Naive thymus-derived CD4-positive, alpha-beta T cell (primary cell): Measurements from ENCODE around the gene KRTAP10-4. TPM values are rescaled to one million over a fixed set of nuclear protein-coding genes. Genes with fewer than 3 reads are reported as not detected.
"Not testable (repeated sequence)": the region's sequence is repeated elsewhere in the genome, so short reads cannot be mapped to it uniquely, and the experiment has no call there.

Experiments used
- ATAC-seq: fragments of 150-1000 bp; cut with Tn5 transposase; 2 replicates; pipeline ENCODE4 v1.10.0; 2021; ENCODE audit warnings: mild to moderate bottlenecking, moderate library complexity
- CTCF ChIA-PET: fragments of 350-600 bp; sonication (Branson Sonifier 250); formaldehyde crosslinking; loops from one replicate; lab custom pipeline; 2021; ENCODE audit warnings: antibody characterized with exemption; lab: Charles Lee
- POLR2A ChIA-PET: fragments of 350-600 bp; sonication (Branson Sonifier 250); formaldehyde crosslinking; loops from one replicate; lab custom pipeline; 2021; ENCODE audit warnings: antibody characterized with exemption, inconsistent platforms; lab: Charles Lee
- DNase-seq, 9 donors: peaks; one replicate each; pipeline versions ENCODE4 v3.0.0 to v3.0.0-alpha.2; 2020 to 2022; ENCODE audit warnings: mixed read lengths in 1 of 9
- H3K27ac ChIP-seq: one replicate; pipeline ENCODE4 v1.7.0; 2013; ENCODE audit warnings: mild to moderate bottlenecking, low read depth, low read length, moderate library complexity
- H3K27me3 ChIP-seq, 2 donors: one replicate each; pipeline ENCODE4 v1.7.0; 2013; ENCODE audit warnings: low read length in 2 of 2, mild to moderate bottlenecking in 2 of 2, moderate library complexity in 2 of 2; ENCODE audit not compliant: control insufficient read depth in 2 of 2, insufficient read depth in 2 of 2
- H3K36me3 ChIP-seq, 3 experiments: 1 replicate in 2 of 3; 2 replicates in 1 of 3; pipeline ENCODE4 v1.7.0; 2013; ENCODE audit warnings: low read length in 3 of 3, mild to moderate bottlenecking in 3 of 3, moderate library complexity in 1 of 3; ENCODE audit not compliant: insufficient read depth in 3 of 3, control insufficient read depth in 2 of 3
- H3K4me1 ChIP-seq, 2 donors: one replicate each; pipeline ENCODE4 v1.7.0; 2013; ENCODE audit warnings: low read length in 2 of 2, mild to moderate bottlenecking in 2 of 2, moderate library complexity in 1 of 2; ENCODE audit not compliant: control insufficient read depth in 2 of 2, insufficient read depth in 2 of 2
- H3K4me3 ChIP-seq: 2 replicates; pipeline ENCODE4 v1.7.0; 2013; ENCODE audit warnings: mild to moderate bottlenecking, low read length
- H3K9me3 ChIP-seq, 3 experiments: 1 replicate in 2 of 3; 2 replicates in 1 of 3; pipeline ENCODE4 v1.7.0; 2013; ENCODE audit warnings: low read length in 3 of 3; ENCODE audit not compliant: control insufficient read depth in 2 of 3
- H3K27ac Mint-ChIP-seq, 9 donors: one replicate each; pipeline ENCODE4 v1.8.0; 2020 to 2022; ENCODE audit warnings: mixed read lengths in 9 of 9, mild to moderate bottlenecking in 8 of 9, moderate library complexity in 5 of 9, inconsistent platforms in 2 of 9
- H3K27me3 Mint-ChIP-seq, 5 donors: one replicate each; pipeline ENCODE4 v1.8.0; 2021 to 2022; ENCODE audit warnings: mixed read lengths in 5 of 5, mild to moderate bottlenecking in 1 of 5
- H3K36me3 Mint-ChIP-seq, 5 donors: one replicate each; pipeline ENCODE4 v1.8.0; 2020 to 2022; ENCODE audit warnings: mixed read lengths in 5 of 5, mild to moderate bottlenecking in 3 of 5, inconsistent platforms in 1 of 5
- H3K4me1 Mint-ChIP-seq, 7 donors: one replicate each; pipeline ENCODE4 v1.8.0; 2020 to 2022; ENCODE audit warnings: mixed read lengths in 7 of 7, mild to moderate bottlenecking in 3 of 7, inconsistent platforms in 1 of 7
- H3K4me3 Mint-ChIP-seq, 10 donors: one replicate each; pipeline ENCODE4 v1.8.0; 2020 to 2022; ENCODE audit warnings: mild to moderate bottlenecking in 10 of 10, mixed read lengths in 10 of 10, moderate library complexity in 6 of 10, inconsistent platforms in 2 of 10
- H3K9me3 Mint-ChIP-seq, 11 donors: one replicate each; pipeline ENCODE4 v1.8.0; 2020 to 2022; ENCODE audit warnings: mixed read lengths in 11 of 11, mild to moderate bottlenecking in 4 of 11, inconsistent platforms in 1 of 11, moderate library complexity in 1 of 11
- intact Hi-C, 2 donors: fragments of 100-400 bp; cut with micrococcal nuclease; formaldehyde crosslinking; loops; one replicate each; pipeline ENCODE4 v1.15.1; 2023
- polyA plus RNA-seq, 2 donors: library from polyadenylated mRNA; unstranded; fragments of 300-500 nt; fragmentation: Illumina TruSeq; gene quantifications; one replicate each; pipeline ENCODE4 v1.2.3, GENCODE V29; 2021
- total RNA-seq, 6 experiments: library from RNA in 5 of 6; stranded (reverse) in 5 of 6; gene quantifications; 1 replicate in 5 of 6; 2 replicates in 1 of 6; pipeline ENCODE4 v1.2.3 and lab custom pipeline; 2021 to 2026

The KRTAP10-4 gene
- total and polyA plus RNA-seq, 7 experiments from 2014 or later = not detected

GRCh38 chr21:44609193-44609592 lies 35.7 kb downstream of the KRTAP10-4 start:
- Histone ChIP-seq H3K4me3 (no peak overlapping the region), H3K36me3 (no peaks in the 10 kb centered on the region), H3K9me3 (peaks cover 0 to 19% (median 0%) of the 10 kb centered on the region in 3 experiments), H3K27me3 (no peaks in the 10 kb centered on the region), H3K27ac (no peak overlapping the region), H3K4me1 (no peaks in the 10 kb centered on the region)
- Mint-ChIP-seq H3K4me3 (no peak overlapping the region), H3K27me3 (peaks cover 0 to 30% (median 6%) of the 10 kb centered on the region in 5 donors), H3K9me3 (peaks cover 8 to 48% (median 20%) of the 10 kb centered on the region in 11 donors), H3K4me1 (peaks cover 0 to 11% (median 4%) of the 10 kb centered on the region in 7 donors), H3K27ac (no peak overlapping the region), H3K36me3 (peaks cover 8 to 14% (median 9%) of the 10 kb centered on the region in 5 donors)
- ATAC-seq = no peak
- no peak for DNase-seq
- ChIA-PET CTCF (no interaction called here), POLR2A (no interaction called here)
- intact Hi-C loops = no loop called here

GRCh38 chr21:44610157-44610843 lies 36.8 kb downstream of the KRTAP10-4 start:
- H3K27me3 Mint-ChIP-seq = peaks cover 0 to 20% (median 6%) of the 10 kb centered on the region in 5 donors
- H3K4me3 Mint-ChIP-seq, H3K4me1 ChIP-seq, intact Hi-C loops, ATAC-seq, H3K4me3 ChIP-seq, H3K36me3 ChIP-seq, H3K27me3 ChIP-seq, DNase-seq, POLR2A ChIA-PET, H3K27ac Mint-ChIP-seq, H3K27ac ChIP-seq: not testable (repeated sequence)
- peaks cover 8 to 39% (median 20%) of the 10 kb centered on the region in 11 donors for H3K9me3 Mint-ChIP-seq
- H3K4me1 Mint-ChIP-seq = peaks cover 0 to 17% (median 9%) of the 10 kb centered on the region in 7 donors
- peaks cover 0 to 19% (median 0%) of the 10 kb centered on the region in 3 experiments for H3K9me3 ChIP-seq
- CTCF ChIA-PET = interaction anchor here (0.9 kb wide), 1 partner anchor 45 kb away, joined by 3 read pairs; the partner anchor contains the start of gene KRTAP12-4
- H3K36me3 Mint-ChIP-seq = peaks cover 8 to 14% (median 9%) of the 10 kb centered on the region in 5 donors

- no peak for DNase-seq
- ChIA-PET POLR2A (no interaction called here), CTCF (no interaction called here)
- peaks cover 5 to 28% (median 18%) of the 10 kb centered on the region in 7 donors for H3K4me1 Mint-ChIP-seq
- Histone ChIP-seq H3K4me3 (no peak overlapping the region), H3K4me1 (peaks cover 3 to 10% of the 10 kb centered on the region in 2 donors), H3K36me3 (no peaks in the 10 kb centered on the region), H3K9me3 (peaks cover 0 to 19% (median 0%) of the 10 kb centered on the region in 3 experiments), H3K27me3 (no peaks in the 10 kb centered on the region), H3K27ac (no peak overlapping the region)
- ATAC-seq = no peak
- H3K4me3 Mint-ChIP-seq = no peak overlapping the region
- intact Hi-C loops = no loop called here
- peaks cover 8 to 34% (median 18%) of the 10 kb centered on the region in 11 donors for H3K9me3 Mint-ChIP-seq
- peaks cover 0 to 11% (median 2%) of the 10 kb centered on the region in 5 donors for H3K27me3 Mint-ChIP-seq
- peaks cover 8 to 14% (median 9%) of the 10 kb centered on the region in 5 donors for H3K36me3 Mint-ChIP-seq
- H3K27ac Mint-ChIP-seq = peak overlapping the region in 1 of 9 donors; percentile 47
Observed at GRCh38 chr21:44611551-44611950, 38.0 kb downstream of the KRTAP10-4 start.

GRCh38 chr21:44612029-44612486 lies 38.5 kb downstream of the KRTAP10-4 start, which contains the start of gene KRTAP10-8:
TSS of gene KRTAP10-8 (plus strand) at chr21:44612079. CDS start at chr21:44612101, 22 bp downstream.
- Mint-ChIP-seq H3K4me1 (peaks cover 5 to 33% (median 23%) of the 10 kb centered on the region in 7 donors), H3K4me3 (peak within 1 kb of the TSS in 1 of 10 donors; percentile 41), H3K27me3 (peaks cover 0 to 9% (median 0%) of the 10 kb centered on the region in 5 donors), H3K36me3 (peaks cover 8 to 14% (median 9%) of the 10 kb centered on the region in 5 donors), H3K27ac (peak within 1 kb of the TSS in 1 of 9 donors; percentile 47), H3K9me3 (peaks cover 8 to 34% (median 18%) of the 10 kb centered on the region in 11 donors)
- no peak within 1 kb of the TSS for H3K27ac ChIP-seq
- H3K36me3 ChIP-seq = no peaks in the 10 kb centered on the region
- ChIA-PET POLR2A (no interaction called here), CTCF (no interaction called here)
- intact Hi-C loops = no loop called here
- DNase-seq (no peak), ATAC-seq (no peak)
- peaks cover 0 to 19% (median 0%) of the 10 kb centered on the region in 3 experiments for H3K9me3 ChIP-seq
- H3K27me3 ChIP-seq = no peaks in the 10 kb centered on the region
- H3K4me3 ChIP-seq = no peak within 1 kb of the TSS
- peaks cover 7 to 15% of the 10 kb centered on the region in 2 donors for H3K4me1 ChIP-seq

GRCh38 chr21:44612669-44613229 lies 39.2 kb downstream of the KRTAP10-4 start:
- no peak for DNase-seq
- Histone ChIP-seq H3K4me1 (peaks cover 13 to 22% of the 10 kb centered on the region in 2 donors), H3K27ac (no peak overlapping the region), H3K9me3 (peaks cover 0 to 19% (median 0%) of the 10 kb centered on the region in 3 experiments), H3K36me3 (no peaks in the 10 kb centered on the region), H3K27me3 (no peaks in the 10 kb centered on the region), H3K4me3 (no peak overlapping the region)
- Mint-ChIP-seq H3K4me1 (peaks cover 5 to 40% (median 28%) of the 10 kb centered on the region in 7 donors), H3K27ac (peak overlapping the region in 1 of 9 donors; percentile 47), H3K27me3 (peaks cover 0 to 5% (median 0%) of the 10 kb centered on the region in 5 donors), H3K9me3 (peaks cover 8 to 31% (median 18%) of the 10 kb centered on the region in 11 donors), H3K36me3 (peaks cover 8 to 14% (median 9%) of the 10 kb centered on the region in 5 donors), H3K4me3 (peak overlapping the region in 1 of 10 donors; percentile 41)
- intact Hi-C loops = no loop called here
- ChIA-PET CTCF (no interaction called here), POLR2A (no interaction called here)
- no peak for ATAC-seq

- peaks cover 8 to 31% (median 19%) of the 10 kb centered on the region in 11 donors for H3K9me3 Mint-ChIP-seq
- Histone ChIP-seq H3K27ac (no peak overlapping the region), H3K27me3 (no peaks in the 10 kb centered on the region), H3K4me3 (no peak overlapping the region), H3K9me3 (peaks cover 0 to 19% (median 0%) of the 10 kb centered on the region in 3 experiments), H3K4me1 (peaks cover 22 to 30% of the 10 kb centered on the region in 2 donors), H3K36me3 (no peaks in the 10 kb centered on the region)
- DNase-seq = no peak
- peak overlapping the region in 1 of 9 donors; percentile 67 for H3K27ac Mint-ChIP-seq
- ChIA-PET CTCF (no interaction called here), POLR2A (no interaction called here)
- intact Hi-C loops = no loop called here
- H3K4me3 Mint-ChIP-seq = no peak overlapping the region
- peaks cover 8 to 15% (median 12%) of the 10 kb centered on the region in 5 donors for H3K36me3 Mint-ChIP-seq
- no peak for ATAC-seq
- H3K27me3 Mint-ChIP-seq = peaks cover 0 to 4% (median 0%) of the 10 kb centered on the region in 5 donors
- H3K4me1 Mint-ChIP-seq = peaks cover 11 to 48% (median 36%) of the 10 kb centered on the region in 7 donors
Observed at GRCh38 chr21:44613386-44614155, 40.0 kb downstream of the KRTAP10-4 start.
